Measurements from ENCODE around the gene HEYL. TPM values are rescaled to one million over a fixed set of nuclear protein-coding genes. Genes with fewer than 3 reads are reported as not detected.

The HEYL gene
- total and polyA plus RNA-seq, 2 of the 8 experiments (the other 6 are each of a cell fraction or from before 2014, with no cell fraction given), result 1.8 to 3.1 TPM

DNA sequence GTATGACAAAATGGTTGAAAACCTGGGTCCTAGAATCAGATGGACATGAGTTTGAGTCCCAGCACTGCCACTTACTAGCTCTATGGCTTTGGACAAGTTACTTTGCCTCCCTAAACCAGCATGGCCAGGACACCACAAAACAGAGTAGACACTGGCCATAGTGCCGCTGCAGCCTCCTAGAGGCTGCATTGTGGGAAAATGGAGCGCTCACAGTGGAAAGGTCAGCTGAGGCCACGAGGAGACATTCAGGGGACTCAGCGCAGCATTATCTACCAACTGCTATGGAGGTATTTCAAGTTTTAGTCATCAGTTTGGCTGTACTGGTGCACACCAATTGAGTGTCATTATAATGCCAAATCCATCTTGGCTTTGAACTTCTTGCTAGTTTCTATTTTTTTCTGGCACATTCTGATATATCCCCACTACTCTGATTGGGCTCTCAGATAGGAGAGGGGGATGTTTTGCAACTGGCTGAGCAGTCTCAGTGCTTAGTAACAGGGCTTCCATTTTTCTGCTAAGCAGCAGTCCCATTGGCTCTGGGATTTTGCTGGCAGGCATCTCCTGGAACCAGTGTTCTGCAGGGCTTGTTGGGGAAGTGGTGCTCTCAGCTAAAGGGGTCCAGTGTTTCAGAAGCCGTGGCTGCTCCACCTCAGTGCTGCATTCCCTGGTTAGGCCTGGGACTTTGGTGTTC is 16.3 kb upstream of the HEYL start:
- no peak overlapping the region for H3K56ac ChIP-seq (replicated peaks; ENCODE audit: insufficient read length, low read depth, low read length)
- no peaks in the 10 kb centered on the region for H3K79me2 ChIP-seq (ENCODE audit: control insufficient read depth in 1 of 2, insufficient read depth in 2 of 2, low read length in 2 of 2)
- no peak overlapping the region for H2BK5ac ChIP-seq (ENCODE audit: low read depth, low read length)
- H3K27me3 ChIP-seq (replicated peaks in 1 of 4; ENCODE audit: control insufficient read depth in 3 of 4, extremely low read depth in 1 of 4, insufficient read depth in 3 of 4, low read length in 3 of 4), result peaks cover 0 to 28% (median 13%) of the 10 kb centered on the region in 4 experiments; a peak in 3 of 7 replicates
- no peak overlapping the region for H3K9ac ChIP-seq (replicated peaks in 1 of 4; ENCODE audit: extremely low read depth in 1 of 4, low read depth in 3 of 4, low read length in 3 of 4)
- no peak overlapping the region for H3K18ac ChIP-seq (ENCODE audit: extremely low read depth, low read length)
- no peak overlapping the region for H2AK5ac ChIP-seq (ENCODE audit: low read depth, low read length)
- 80% methylated on average over 5 of the region's 5 CpGs; no CpG with 5 or more reads in 1 of the 2 experiments for WGBS, 2 experiments (ENCODE audit: extremely low coverage in 1 of 2, insufficient coverage in 1 of 2, insufficient read length in 1 of 2, insufficient replicate concordance in 2 of 2, low coverage in 1 of 2, low lambda C conversion rate in 2 of 2, missing lambda C conversion rate in 1 of 2)
- DNase-seq (ENCODE audit: low read depth in 1 of 2, low spot score in 2 of 2) (no peak), FAIRE-seq (no peak)
- H3K4me3 ChIP-seq (ENCODE audit: extremely low read depth in 1 of 4, insufficient read depth in 2 of 4, low read depth in 3 of 4, low read length in 4 of 4), result no peak overlapping the region
- H2BK20ac ChIP-seq (ENCODE audit: low read length), result no peak overlapping the region
- ChIA-PET CTCF (ENCODE audit: partially characterized antibody) (interaction anchor here (0.7 to 17.8 kb wide), 9 partner anchors 8 to 56 kb away, joined by 3 to 469 read pairs (median 5); partner anchors contain the start of gene HEYL), POLR2A (ENCODE audit: partially characterized antibody) (interaction anchor here (1.0 to 1.6 kb wide), 3 partner anchors 9 to 66 kb away, joined by 3 to 4 read pairs (median 3); no protein-coding TSS in a partner anchor)
- H3K14ac ChIP-seq (ENCODE audit: insufficient read length), result no peak overlapping the region
- no peaks in the 10 kb centered on the region for H3K79me1 ChIP-seq (ENCODE audit: low read depth, low read length)
- peaks cover 0 to 2% of the 10 kb centered on the region in 2 experiments for H4K20me1 ChIP-seq (replicated peaks in 1 of 2; ENCODE audit: control insufficient read depth in 1 of 2, insufficient read depth in 2 of 2, low read length in 2 of 2)
- H4K8ac ChIP-seq (ENCODE audit: extremely low read depth, insufficient read depth, low read length), result no peak overlapping the region
- H4K5ac ChIP-seq (ENCODE audit: insufficient read length, low read depth, low read length), result no peak overlapping the region
- no peak overlapping the region for H3K23ac ChIP-seq (ENCODE audit: insufficient read length)
- no peak overlapping the region for H3K27ac ChIP-seq (ENCODE audit: low read depth, low read length)
- H2BK12ac ChIP-seq (ENCODE audit: low read depth, low read length), result no peak overlapping the region
- no peak overlapping the region for H2AFZ ChIP-seq (ENCODE audit: low read length)
- no peak overlapping the region for H4K91ac ChIP-seq (replicated peaks; ENCODE audit: insufficient read length, low read length)
- H2BK15ac ChIP-seq (ENCODE audit: low read length), result no peak overlapping the region
- H3K9me3 ChIP-seq (ENCODE audit: insufficient read depth in 2 of 2, low read depth in 1 of 2, low read length in 1 of 2), result no peaks in the 10 kb centered on the region
- H3K4ac ChIP-seq (replicated peaks; ENCODE audit: insufficient read length, low read depth, low read length), result no peak overlapping the region
- H3K4me2 ChIP-seq (ENCODE audit: insufficient read depth in 1 of 2, low read depth in 2 of 2, low read length in 2 of 2), result no peak overlapping the region
- H2BK120ac ChIP-seq (replicated peaks; ENCODE audit: low read depth, low read length), result no peak overlapping the region
- no peaks in the 10 kb centered on the region for H3K4me1 ChIP-seq (replicated peaks in 1 of 4; ENCODE audit: control insufficient read depth in 3 of 4, insufficient read depth in 4 of 4, low read length in 3 of 4)
- no peaks in the 10 kb centered on the region for H3K23me2 ChIP-seq (ENCODE audit: low read depth, low read length)
- no peaks in the 10 kb centered on the region for H3K36me3 ChIP-seq (ENCODE audit: control insufficient read depth in 2 of 4, insufficient read depth in 4 of 4, low read length in 3 of 4)
- TF ChIP-seq RXRA (IDR thresholded peaks at IDR 0.05; ENCODE audit: insufficient read depth, low read depth, low read length), result no peak
- no peak for TF ChIP-seq TAF1 (IDR thresholded peaks at IDR 0.05; ENCODE audit: low read depth, low read length)
- TF ChIP-seq SP2 (IDR thresholded peaks at IDR 0.05; ENCODE audit: low read length), result no peak
- no peak for TF ChIP-seq NRF1 (IDR thresholded peaks at IDR 0.05; ENCODE audit: low read depth, low read length)
- TF ChIP-seq ZNF274 (IDR thresholded peaks at IDR 0.05; ENCODE audit: borderline replicate concordance, extremely low read depth, low read length), result no peak
- TF ChIP-seq USF2 (IDR thresholded peaks at IDR 0.05; ENCODE audit: low read length), result no peak
- TF ChIP-seq SAP30 (IDR thresholded peaks at IDR 0.05; ENCODE audit: insufficient read depth, insufficient replicate concordance, low read length), result no peak
- no peak for TF ChIP-seq NANOG (IDR thresholded peaks at IDR 0.05; ENCODE audit: insufficient read depth, low read depth, low read length, poor library complexity, severe bottlenecking)
- TF ChIP-seq, protein P1, sequence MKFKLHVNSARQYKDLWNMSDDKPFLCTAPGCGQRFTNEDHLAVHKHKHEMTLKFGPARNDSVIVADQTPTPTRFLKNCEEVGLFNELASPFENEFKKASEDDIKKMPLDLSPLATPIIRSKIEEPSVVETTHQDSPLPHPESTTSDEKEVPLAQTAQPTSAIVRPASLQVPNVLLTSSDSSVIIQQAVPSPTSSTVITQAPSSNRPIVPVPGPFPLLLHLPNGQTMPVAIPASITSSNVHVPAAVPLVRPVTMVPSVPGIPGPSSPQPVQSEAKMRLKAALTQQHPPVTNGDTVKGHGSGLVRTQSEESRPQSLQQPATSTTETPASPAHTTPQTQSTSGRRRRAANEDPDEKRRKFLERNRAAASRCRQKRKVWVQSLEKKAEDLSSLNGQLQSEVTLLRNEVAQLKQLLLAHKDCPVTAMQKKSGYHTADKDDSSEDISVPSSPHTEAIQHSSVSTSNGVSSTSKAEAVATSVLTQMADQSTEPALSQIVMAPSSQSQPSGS (IDR thresholded peaks at IDR 0.05; ENCODE audit: low read length), result no peak
- TF ChIP-seq BACH1 (IDR thresholded peaks at IDR 0.05; ENCODE audit: low read length), result no peak
